ENCODE results near the gene CNKSR2. TPM values are rescaled to one million over a fixed set of nuclear protein-coding genes. Genes with fewer than 3 reads are reported as not detected.

The CNKSR2 gene
- total RNA-seq, 2 donors from 2014 or later, result 1.7 TPM; not detected in 1

- H3K4me1 ChIP-seq, result no peaks in the 10 kb centered on the region
- H3K9me3 ChIP-seq, result no peaks in the 10 kb centered on the region
- no peaks in the 10 kb centered on the region for H3K36me3 ChIP-seq
- H3K27me3 ChIP-seq, result no peaks in the 10 kb centered on the region
- no peak for DNase-seq (ENCODE audit: low spot score)
- no peak overlapping the region for H3K4me3 ChIP-seq
- no peak for TF ChIP-seq CTCF (IDR thresholded peaks at IDR 0.05)
- no peak overlapping the region for H3K27ac ChIP-seq
Measured at GRCh38 chrX:21487832-21488231, 113.6 kb downstream of the CNKSR2 start.

DNA sequence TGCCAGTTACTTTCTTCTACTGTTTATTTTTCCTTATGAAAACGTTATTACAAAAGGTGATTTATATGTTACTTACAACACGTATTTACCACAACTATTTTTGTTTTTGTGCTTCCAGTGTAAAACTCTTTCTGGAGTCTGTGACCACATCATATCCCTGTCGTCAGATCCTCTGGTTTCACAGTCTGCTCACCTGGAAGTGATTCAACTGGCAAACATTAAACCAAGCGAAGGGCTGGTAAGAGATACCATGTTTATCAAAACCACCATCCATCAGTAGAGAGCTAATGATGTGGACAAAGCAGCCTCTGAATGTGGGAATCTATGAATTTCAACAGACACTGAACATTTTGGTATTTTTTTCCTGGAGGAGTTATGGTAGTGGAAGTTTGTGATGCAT is 116.1 kb downstream of the CNKSR2 start:
- DNase-seq (ENCODE audit: low spot score), result no peak
- H3K27ac ChIP-seq, result no peak overlapping the region
- TF ChIP-seq CTCF (IDR thresholded peaks at IDR 0.05), result no peak

GRCh38 chrX:21493226-21493830 is 119.1 kb downstream of the CNKSR2 start:
- no peaks in the 10 kb centered on the region for H3K4me1 ChIP-seq
- DNase-seq (ENCODE audit: low spot score), result no peak
- TF ChIP-seq CTCF (IDR thresholded peaks at IDR 0.05), result no peak
- no peaks in the 10 kb centered on the region for H3K9me3 ChIP-seq
- H3K36me3 ChIP-seq, result no peaks in the 10 kb centered on the region
- H3K27me3 ChIP-seq, result no peaks in the 10 kb centered on the region
- H3K27ac ChIP-seq, result no peak overlapping the region
- H3K4me3 ChIP-seq, result no peak overlapping the region

More for the DNA sequence above, 116.1 kb downstream of the CNKSR2 start:
- Histone ChIP-seq H3K27me3 (no peaks in the 10 kb centered on the region), H3K36me3 (no peaks in the 10 kb centered on the region), H3K4me3 (no peak overlapping the region), H3K4me1 (no peaks in the 10 kb centered on the region), H3K9me3 (no peaks in the 10 kb centered on the region)

DNA sequence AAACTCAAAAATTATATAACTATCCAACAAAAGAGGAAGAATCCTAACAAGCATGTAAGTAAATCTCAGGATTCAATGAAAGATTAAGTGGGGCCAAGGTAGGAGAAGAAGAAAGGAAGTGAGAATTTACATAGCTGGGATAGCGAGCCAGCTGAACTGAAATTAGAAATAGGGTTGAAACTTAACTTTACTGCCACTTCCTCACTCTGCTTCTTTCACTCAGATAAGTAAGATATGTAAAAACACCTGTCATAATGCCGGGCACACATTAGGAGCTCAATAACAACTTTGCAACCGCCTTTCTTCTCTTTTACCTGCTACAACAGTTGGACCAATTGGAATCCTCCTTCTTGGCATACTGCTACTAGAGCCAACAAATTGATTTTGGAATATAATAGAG is 129.4 kb downstream of the CNKSR2 start:
- Histone ChIP-seq H3K9me3 (no peaks in the 10 kb centered on the region), H3K4me3 (no peak overlapping the region), H3K27me3 (no peaks in the 10 kb centered on the region), H3K36me3 (no peaks in the 10 kb centered on the region), H3K27ac (no peak overlapping the region), H3K4me1 (no peaks in the 10 kb centered on the region)
- DNase-seq (ENCODE audit: low spot score), result no peak
- no peak for TF ChIP-seq CTCF (IDR thresholded peaks at IDR 0.05)

DNA sequence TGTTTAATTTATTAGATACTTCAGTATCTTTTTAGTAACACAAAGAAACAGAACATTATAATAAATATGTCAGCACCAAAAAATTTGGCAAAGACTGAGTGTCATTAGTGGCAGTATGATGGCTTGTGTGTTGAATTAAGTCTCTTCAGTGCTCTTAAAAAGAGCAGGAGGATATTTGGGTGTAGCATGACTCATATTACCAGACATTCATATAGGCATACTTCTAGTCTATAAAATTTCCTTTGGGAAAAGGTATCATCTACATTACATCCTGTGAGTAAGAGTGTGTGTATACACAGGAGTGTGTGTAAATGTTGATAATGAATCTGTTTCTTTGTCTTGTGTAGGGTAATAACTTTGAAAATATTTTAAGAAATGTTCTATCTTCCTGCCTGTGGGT is 135.7 kb downstream of the CNKSR2 start:
- H3K27ac ChIP-seq, result no peak overlapping the region
- no peaks in the 10 kb centered on the region for H3K27me3 ChIP-seq
- no peak for DNase-seq (ENCODE audit: low spot score)
- H3K36me3 ChIP-seq, result no peaks in the 10 kb centered on the region
- no peaks in the 10 kb centered on the region for H3K4me1 ChIP-seq
- no peaks in the 10 kb centered on the region for H3K9me3 ChIP-seq
- H3K4me3 ChIP-seq, result no peak overlapping the region
- TF ChIP-seq CTCF (IDR thresholded peaks at IDR 0.05), result no peak

DNA sequence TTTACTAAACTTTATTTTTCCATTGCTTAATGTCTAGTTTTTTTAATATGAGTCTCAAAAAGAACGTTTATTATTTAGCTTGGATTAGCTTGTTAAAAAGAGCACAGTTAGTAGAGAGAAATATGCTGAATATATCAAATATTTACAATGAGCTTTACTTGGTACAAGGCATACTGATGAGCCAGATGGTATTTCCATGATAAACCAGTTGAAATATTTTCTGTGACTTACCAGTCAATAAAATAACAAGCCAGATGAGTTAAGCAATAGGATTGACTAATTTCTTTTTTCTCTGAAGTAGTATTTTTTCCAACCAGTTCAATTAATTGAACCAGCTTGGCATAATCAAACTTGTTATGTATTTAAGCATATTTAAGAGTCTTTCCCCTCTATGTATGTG is 149.8 kb downstream of the CNKSR2 start:
- H3K27ac ChIP-seq, result no peak overlapping the region
- H3K27me3 ChIP-seq, result no peaks in the 10 kb centered on the region
- TF ChIP-seq CTCF (IDR thresholded peaks at IDR 0.05), result no peak
- DNase-seq (ENCODE audit: low spot score), result no peak
- H3K9me3 ChIP-seq, result no peaks in the 10 kb centered on the region
- H3K4me3 ChIP-seq, result no peak overlapping the region
- H3K36me3 ChIP-seq, result no peaks in the 10 kb centered on the region
- no peaks in the 10 kb centered on the region for H3K4me1 ChIP-seq

Data from right atrium auricular region (tissue), 2 donors.